SU-DHL-6 (cell line): ENCODE data around the gene PCDHA11.

Experiments used
- H2AFZ ChIP-seq: fragments of 200-600 bp; sonication (generic); 2 replicates; pipeline ENCODE4 v1.6.1; 2014; ENCODE audit warnings: low read depth, mild to moderate bottlenecking, moderate library complexity, mixed read lengths, antibody characterized with exemption, low read length; ENCODE audit not compliant: severe bottlenecking
- H3F3A ChIP-seq: fragments of 200-600 bp; shearing (Covaris generic); 2 replicates; pipeline ENCODE4 v1.6.0; 2016; ENCODE audit warnings: antibody characterized with exemption, mild to moderate bottlenecking; ENCODE audit not compliant: insufficient read depth
- H3K27ac ChIP-seq: fragments of 200-600 bp; sonication (generic); 2 replicates; pipeline ENCODE4 v1.5.1; 2016; ENCODE audit warnings: low read depth, mild to moderate bottlenecking, low read length, moderate library complexity, mixed read lengths
- H3K27me3 ChIP-seq: fragments of 200-600 bp; sonication (generic), shearing (Covaris generic); 2 replicates; pipeline ENCODE4 v1.6.0; 2014; ENCODE audit warnings: mild to moderate bottlenecking, low read length
- H3K36me3 ChIP-seq: fragments of 200-600 bp; sonication (generic); 2 replicates; pipeline ENCODE4 v1.6.1; 2014; ENCODE audit warnings: mild to moderate bottlenecking, low read length, mixed read lengths
- H3K4me2 ChIP-seq: fragments of 300-600, 200-600 bp; shearing (Covaris generic), sonication (generic); 2 replicates; pipeline ENCODE4 v1.6.0; 2014; ENCODE audit warnings: low read length, low read depth, mild to moderate bottlenecking; ENCODE audit not compliant: poor library complexity, severe bottlenecking
- H3K4me3 ChIP-seq: fragments of 200-600 bp; sonication (generic); 2 replicates; pipeline ENCODE4 v1.5.1; 2014; ENCODE audit warnings: antibody characterized with exemption, low read length, mild to moderate bottlenecking, mixed read lengths; ENCODE audit not compliant: insufficient read depth, poor library complexity, severe bottlenecking
- H3K79me2 ChIP-seq: fragments of 200-600 bp; sonication (generic); 2 replicates; pipeline ENCODE4 v1.6.1; 2014; ENCODE audit warnings: mild to moderate bottlenecking, low read length, moderate library complexity; ENCODE audit not compliant: insufficient read depth
- H3K9ac ChIP-seq: fragments of 200-600 bp; sonication (generic); 2 replicates; pipeline ENCODE4 v1.7.0; 2014; ENCODE audit warnings: mild to moderate bottlenecking, low read length
- H3K9me2 ChIP-seq: fragments of 200-600 bp; sonication (generic); replicated peaks from 2 replicates; pipeline ENCODE4 v1.6.1; 2014; ENCODE audit warnings: low read length; ENCODE audit not compliant: insufficient read depth
- H3K9me3 ChIP-seq: fragments of 200-600 bp; sonication (generic); 2 replicates; pipeline ENCODE4 v1.6.1; 2014; ENCODE audit warnings: low read length, mixed read lengths; ENCODE audit not compliant: insufficient read depth
- H4K20me1 ChIP-seq: fragments of 200-600 bp; sonication (generic); 2 replicates; pipeline ENCODE4 v1.6.1; 2014; ENCODE audit warnings: low read depth, mild to moderate bottlenecking, antibody characterized with exemption, low read length, moderate library complexity, mixed read lengths
- EZH2phosphoT487 ChIP-seq: fragments of 200-600 bp; sonication (generic), shearing (Covaris generic); conservative IDR thresholded peaks from 2 replicates; pipeline ENCODE4 v1.6.1; 2018; ENCODE audit warnings: mild to moderate bottlenecking, antibody characterized with exemption, low read length, moderate library complexity, mixed read lengths
- TF ChIP-seq, protein P1 (sequence below): fragments of 200-600 bp; sonication (generic); IDR thresholded peaks from one replicate; pipeline ENCODE4 v1.5.1; 2017; ENCODE audit warnings: antibody characterized with exemption, mild to moderate bottlenecking, low read length, moderate library complexity; ENCODE audit not compliant: insufficient read depth, poor library complexity, severe bottlenecking

The PCDHA11 gene

GRCh38 chr5:140883927-140884697, 15.4 kb downstream of the PCDHA11 start:
- no peaks in the 10 kb centered on the region for H3K9me3 ChIP-seq
- no peak overlapping the region for H3K4me3 ChIP-seq
- no peaks in the 10 kb centered on the region for H3K79me2 ChIP-seq
- no peaks in the 10 kb centered on the region for H3K27me3 ChIP-seq
- no peak overlapping the region for H3K27ac ChIP-seq
- no peaks in the 10 kb centered on the region for H3K9me2 ChIP-seq
- H2AFZ ChIP-seq, result no peak overlapping the region
- TF ChIP-seq, protein P1, sequence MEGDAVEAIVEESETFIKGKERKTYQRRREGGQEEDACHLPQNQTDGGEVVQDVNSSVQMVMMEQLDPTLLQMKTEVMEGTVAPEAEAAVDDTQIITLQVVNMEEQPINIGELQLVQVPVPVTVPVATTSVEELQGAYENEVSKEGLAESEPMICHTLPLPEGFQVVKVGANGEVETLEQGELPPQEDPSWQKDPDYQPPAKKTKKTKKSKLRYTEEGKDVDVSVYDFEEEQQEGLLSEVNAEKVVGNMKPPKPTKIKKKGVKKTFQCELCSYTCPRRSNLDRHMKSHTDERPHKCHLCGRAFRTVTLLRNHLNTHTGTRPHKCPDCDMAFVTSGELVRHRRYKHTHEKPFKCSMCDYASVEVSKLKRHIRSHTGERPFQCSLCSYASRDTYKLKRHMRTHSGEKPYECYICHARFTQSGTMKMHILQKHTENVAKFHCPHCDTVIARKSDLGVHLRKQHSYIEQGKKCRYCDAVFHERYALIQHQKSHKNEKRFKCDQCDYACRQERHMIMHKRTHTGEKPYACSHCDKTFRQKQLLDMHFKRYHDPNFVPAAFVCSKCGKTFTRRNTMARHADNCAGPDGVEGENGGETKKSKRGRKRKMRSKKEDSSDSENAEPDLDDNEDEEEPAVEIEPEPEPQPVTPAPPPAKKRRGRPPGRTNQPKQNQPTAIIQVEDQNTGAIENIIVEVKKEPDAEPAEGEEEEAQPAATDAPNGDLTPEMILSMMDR, result no peak
- no peak for TF ChIP-seq EZH2phosphoT487
- H3K4me2 ChIP-seq, result no peak overlapping the region
- H3F3A ChIP-seq, result no peaks in the 10 kb centered on the region; the same call in 1 of the 2 replicates
- no peaks in the 10 kb centered on the region for H3K36me3 ChIP-seq
- no peak overlapping the region for H3K9ac ChIP-seq
- no peaks in the 10 kb centered on the region for H4K20me1 ChIP-seq

DNA sequence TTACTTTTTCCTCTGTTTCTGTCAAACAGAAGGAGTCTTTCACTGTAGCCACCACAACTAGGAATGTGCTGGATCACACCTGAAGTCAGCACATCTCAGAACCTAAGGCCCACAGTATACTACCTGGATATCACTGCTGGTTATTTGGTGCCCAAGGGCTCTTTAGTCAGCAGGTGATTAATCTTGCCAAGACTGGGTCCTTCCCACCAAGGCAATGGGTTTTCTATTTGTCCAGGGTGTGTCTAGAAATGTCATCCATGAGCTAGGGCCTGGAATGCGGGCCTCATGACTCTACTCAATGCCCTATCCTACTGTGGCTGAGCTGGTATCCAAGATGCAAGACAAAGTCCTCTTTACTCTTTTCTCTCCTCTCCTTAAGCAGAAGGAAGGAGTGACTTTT, 47.6 kb downstream of the PCDHA11 start:
- Histone ChIP-seq H3K27me3 (no peaks in the 10 kb centered on the region), H2AFZ (no peak overlapping the region), H3K36me3 (no peaks in the 10 kb centered on the region), H3K9me3 (no peaks in the 10 kb centered on the region), H3K4me2 (no peak overlapping the region), H3K9ac (no peak overlapping the region), H3F3A (no peaks in the 10 kb centered on the region), H3K9me2 (no peaks in the 10 kb centered on the region), H3K4me3 (no peak overlapping the region), H3K79me2 (no peaks in the 10 kb centered on the region), H4K20me1 (no peaks in the 10 kb centered on the region), H3K27ac (no peak overlapping the region)
- TF ChIP-seq, protein P1, result no peak
- no peak for TF ChIP-seq EZH2phosphoT487
